ENCODE results near the gene AOC2. TPM values are rescaled to one million over a fixed set of nuclear protein-coding genes. Genes with fewer than 3 reads are reported as not detected.

AOC2 gene
- total and polyA plus RNA-seq, 10 of the 15 experiments (the other 5 are each of a cell fraction or from before 2014, with no cell fraction given): 0.08 to 1.9 (median 0.62) TPM

DNA sequence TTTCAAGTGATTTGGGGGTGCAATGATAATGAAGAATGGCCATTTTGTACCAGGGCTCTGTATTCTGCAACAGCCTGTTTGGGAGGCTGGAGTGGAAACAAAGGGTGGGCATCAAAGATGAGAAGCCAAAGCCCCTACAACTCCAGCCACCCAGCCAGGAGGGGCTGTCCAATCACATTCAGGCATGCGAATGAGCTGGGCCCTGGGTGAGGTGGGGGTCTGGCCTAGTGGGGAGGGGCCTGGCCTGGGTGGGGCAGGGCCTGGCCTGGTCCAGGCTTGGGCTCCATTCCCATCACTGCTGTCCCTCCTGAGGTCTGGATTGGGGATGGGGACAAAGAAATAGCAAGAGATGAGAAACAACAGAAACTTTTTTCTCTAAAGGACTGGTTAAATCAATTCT, 13.0 kb downstream of the AOC2 start:
- Histone ChIP-seq H3K79me2 (ENCODE audit: control insufficient read depth, insufficient read depth, low read length) (no peaks in the 10 kb centered on the region), H3K9ac (ENCODE audit: control insufficient read depth, insufficient read depth, low read length) (no peak overlapping the region), H3K4me1 (ENCODE audit: control insufficient read depth, insufficient read depth, low read length) (no peaks in the 10 kb centered on the region), H3K4me2 (ENCODE audit: control insufficient read depth, insufficient read depth) (no peak overlapping the region), H3K27me3 (replicated peaks in 1 of 2; ENCODE audit: control insufficient read depth in 2 of 2, insufficient read depth in 2 of 2, low read length in 1 of 2) (no peaks in the 10 kb centered on the region), H3K36me3 (ENCODE audit: control insufficient read depth in 2 of 2, insufficient read depth in 2 of 2, low read length in 1 of 2) (no peaks in the 10 kb centered on the region), H3K27ac (ENCODE audit: control insufficient read depth, insufficient read depth) (no peak overlapping the region), H3K9me3 (replicated peaks; ENCODE audit: control insufficient read depth, insufficient read depth, low read length) (no peaks in the 10 kb centered on the region), H2AFZ (ENCODE audit: control insufficient read depth, low read depth, low read length) (no peak overlapping the region), H4K20me1 (ENCODE audit: control insufficient read depth, insufficient read depth) (no peaks in the 10 kb centered on the region), H3K4me3 (no peak overlapping the region)
- intact Hi-C loops (cut with micrococcal nuclease; ENCODE audit: unreplicated experiment): no loop called here
- FAIRE-seq: no peak
- SMC1A ChIA-PET (ENCODE audit: uncharacterized antibody, unreplicated experiment): interaction anchor here (0.7 kb wide), 1 partner anchor 9 kb away, joined by 3 read pairs; no protein-coding TSS in a partner anchor
- DNase-seq (ENCODE audit: low read depth, low spot score): no peak
- BruUV-seq (replicated peaks): no TSS peak
- WGBS (ENCODE audit: insufficient coverage, insufficient replicate concordance, low lambda C conversion rate, missing lambda C conversion rate): 67% methylated on average over 1 of the region's 1 CpG
- in situ Hi-C loops (cut with MboI): no loop called here
- CTCF ChIA-PET: interaction anchor here (1.3 kb wide), 1 partner anchor 140 kb away, joined by 5 read pairs; the partner anchor contains the start of gene RPL27
- TF ChIP-seq, protein P1, sequence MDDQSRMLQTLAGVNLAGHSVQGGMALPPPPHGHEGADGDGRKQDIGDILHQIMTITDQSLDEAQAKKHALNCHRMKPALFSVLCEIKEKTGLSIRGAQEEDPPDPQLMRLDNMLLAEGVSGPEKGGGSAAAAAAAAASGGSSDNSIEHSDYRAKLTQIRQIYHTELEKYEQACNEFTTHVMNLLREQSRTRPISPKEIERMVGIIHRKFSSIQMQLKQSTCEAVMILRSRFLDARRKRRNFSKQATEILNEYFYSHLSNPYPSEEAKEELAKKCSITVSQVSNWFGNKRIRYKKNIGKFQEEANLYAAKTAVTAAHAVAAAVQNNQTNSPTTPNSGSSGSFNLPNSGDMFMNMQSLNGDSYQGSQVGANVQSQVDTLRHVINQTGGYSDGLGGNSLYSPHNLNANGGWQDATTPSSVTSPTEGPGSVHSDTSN (IDR thresholded peaks at IDR 0.05; ENCODE audit: insufficient replicate concordance, low read depth, low read length): no peak
- TF ChIP-seq MAX (IDR thresholded peaks at IDR 0.05; ENCODE audit: low read depth, low read length): no peak
- TF ChIP-seq SIX5 (IDR thresholded peaks at IDR 0.05; ENCODE audit: low read depth, low read length, severe bottlenecking): no peak
- TF ChIP-seq, protein P2, sequence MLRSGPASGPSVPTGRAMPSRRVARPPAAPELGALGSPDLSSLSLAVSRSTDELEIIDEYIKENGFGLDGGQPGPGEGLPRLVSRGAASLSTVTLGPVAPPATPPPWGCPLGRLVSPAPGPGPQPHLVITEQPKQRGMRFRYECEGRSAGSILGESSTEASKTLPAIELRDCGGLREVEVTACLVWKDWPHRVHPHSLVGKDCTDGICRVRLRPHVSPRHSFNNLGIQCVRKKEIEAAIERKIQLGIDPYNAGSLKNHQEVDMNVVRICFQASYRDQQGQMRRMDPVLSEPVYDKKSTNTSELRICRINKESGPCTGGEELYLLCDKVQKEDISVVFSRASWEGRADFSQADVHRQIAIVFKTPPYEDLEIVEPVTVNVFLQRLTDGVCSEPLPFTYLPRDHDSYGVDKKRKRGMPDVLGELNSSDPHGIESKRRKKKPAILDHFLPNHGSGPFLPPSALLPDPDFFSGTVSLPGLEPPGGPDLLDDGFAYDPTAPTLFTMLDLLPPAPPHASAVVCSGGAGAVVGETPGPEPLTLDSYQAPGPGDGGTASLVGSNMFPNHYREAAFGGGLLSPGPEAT (IDR thresholded peaks at IDR 0.05; ENCODE audit: low read depth): no peak
- no peak for TF ChIP-seq RB1 (IDR thresholded peaks at IDR 0.05; ENCODE audit: borderline replicate concordance)
- no peak for TF ChIP-seq BACH1 (IDR thresholded peaks at IDR 0.05; ENCODE audit: borderline replicate concordance)
- no peak for TF ChIP-seq GATAD2B (conservative IDR thresholded peaks at IDR 0.05; ENCODE audit: low read depth)
- TF ChIP-seq RUNX3 (IDR thresholded peaks at IDR 0.05; ENCODE audit: low read length): no peak
- TF ChIP-seq CBX5 (IDR thresholded peaks at IDR 0.05; ENCODE audit: low read depth): no peak
- TF ChIP-seq KDM1A (IDR thresholded peaks at IDR 0.05; ENCODE audit: borderline replicate concordance): no peak
- no peak for TF ChIP-seq SIN3A (IDR thresholded peaks at IDR 0.05; ENCODE audit: low read depth, low read length)
- TF ChIP-seq, protein P3, sequence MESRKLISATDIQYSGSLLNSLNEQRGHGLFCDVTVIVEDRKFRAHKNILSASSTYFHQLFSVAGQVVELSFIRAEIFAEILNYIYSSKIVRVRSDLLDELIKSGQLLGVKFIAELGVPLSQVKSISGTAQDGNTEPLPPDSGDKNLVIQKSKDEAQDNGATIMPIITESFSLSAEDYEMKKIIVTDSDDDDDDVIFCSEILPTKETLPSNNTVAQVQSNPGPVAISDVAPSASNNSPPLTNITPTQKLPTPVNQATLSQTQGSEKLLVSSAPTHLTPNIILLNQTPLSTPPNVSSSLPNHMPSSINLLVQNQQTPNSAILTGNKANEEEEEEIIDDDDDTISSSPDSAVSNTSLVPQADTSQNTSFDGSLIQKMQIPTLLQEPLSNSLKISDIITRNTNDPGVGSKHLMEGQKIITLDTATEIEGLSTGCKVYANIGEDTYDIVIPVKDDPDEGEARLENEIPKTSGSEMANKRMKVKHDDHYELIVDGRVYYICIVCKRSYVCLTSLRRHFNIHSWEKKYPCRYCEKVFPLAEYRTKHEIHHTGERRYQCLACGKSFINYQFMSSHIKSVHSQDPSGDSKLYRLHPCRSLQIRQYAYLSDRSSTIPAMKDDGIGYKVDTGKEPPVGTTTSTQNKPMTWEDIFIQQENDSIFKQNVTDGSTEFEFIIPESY (IDR thresholded peaks at IDR 0.05): no peak
- no peak for TF ChIP-seq ZZZ3 (IDR thresholded peaks at IDR 0.05; ENCODE audit: control insufficient read depth, insufficient read length, low read depth)
- TF ChIP-seq SPI1 (IDR thresholded peaks at IDR 0.05; ENCODE audit: borderline replicate concordance, insufficient read depth, low read depth, low read length): no peak
- TF ChIP-seq SREBF1 (IDR thresholded peaks at IDR 0.05; ENCODE audit: low read length): no peak
- TF ChIP-seq MTA3 (IDR thresholded peaks at IDR 0.05; ENCODE audit: borderline replicate concordance, low read length): no peak
- TF ChIP-seq HDAC6 (IDR thresholded peaks at IDR 0.05; ENCODE audit: unreplicated experiment): no peak
- no peak for TF ChIP-seq ZNF622 (IDR thresholded peaks at IDR 0.05)
- TF ChIP-seq, protein P4, sequence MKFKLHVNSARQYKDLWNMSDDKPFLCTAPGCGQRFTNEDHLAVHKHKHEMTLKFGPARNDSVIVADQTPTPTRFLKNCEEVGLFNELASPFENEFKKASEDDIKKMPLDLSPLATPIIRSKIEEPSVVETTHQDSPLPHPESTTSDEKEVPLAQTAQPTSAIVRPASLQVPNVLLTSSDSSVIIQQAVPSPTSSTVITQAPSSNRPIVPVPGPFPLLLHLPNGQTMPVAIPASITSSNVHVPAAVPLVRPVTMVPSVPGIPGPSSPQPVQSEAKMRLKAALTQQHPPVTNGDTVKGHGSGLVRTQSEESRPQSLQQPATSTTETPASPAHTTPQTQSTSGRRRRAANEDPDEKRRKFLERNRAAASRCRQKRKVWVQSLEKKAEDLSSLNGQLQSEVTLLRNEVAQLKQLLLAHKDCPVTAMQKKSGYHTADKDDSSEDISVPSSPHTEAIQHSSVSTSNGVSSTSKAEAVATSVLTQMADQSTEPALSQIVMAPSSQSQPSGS (IDR thresholded peaks at IDR 0.05; ENCODE audit: low read length): no peak
- RAD21 ChIA-PET (ENCODE audit: unreplicated experiment): interaction anchor here (0.5 kb wide), 1 partner anchor 27 kb away, joined by 3 read pairs; no protein-coding TSS in a partner anchor
- ATAC-seq: no peak
- POLR2A ChIA-PET: no interaction called here

Data from GM12878 (cell line).